H1 (cell line): ENCODE results near the gene DUOX1. TPM values are rescaled to one million over a fixed set of nuclear protein-coding genes. Genes with fewer than 3 reads are reported as not detected.

Experiments
- CTCF ChIA-PET: fragments of 300-600 bp; sonication (Branson Sonifier 250); formaldehyde crosslinking; loops from one replicate; lab custom pipeline; 2021; ENCODE audit not compliant: partially characterized antibody; lab: Charles Lee
- POLR2A ChIA-PET: fragments of 300-600 bp; sonication (Branson Sonifier 250); formaldehyde crosslinking; loops from one replicate; lab custom pipeline; 2021; ENCODE audit warnings: inconsistent platforms; ENCODE audit not compliant: partially characterized antibody; lab: Charles Lee
- DNase-seq, 2 experiments: peaks; one replicate each; pipeline versions ENCODE4 v3.0.0 to v3.0.0-alpha.2; 2010 to 2022; ENCODE audit warnings: low spot score in 2 of 2, low read depth in 1 of 2, mixed read lengths in 1 of 2
- FAIRE-seq: peaks from 2 replicates; lab custom pipeline; 2011; peaks lifted over from hg19 to GRCh38; lab: Jason Lieb, UNC
- H2AFZ ChIP-seq: 2 replicates; pipeline ENCODE4 v1.8.1; 2012; ENCODE audit warnings: low read length, inconsistent platforms
- H2AK5ac ChIP-seq: 2 replicates; pipeline ENCODE4 v1.6.1; 2013; ENCODE audit warnings: low read depth, low read length
- H2BK120ac ChIP-seq: replicated peaks from 2 replicates; pipeline ENCODE3; 2013; ENCODE audit warnings: low read depth, low read length, inconsistent platforms
- H2BK12ac ChIP-seq: 2 replicates; pipeline ENCODE4 v1.6.1; 2013; ENCODE audit warnings: low read depth, low read length
- H2BK15ac ChIP-seq: 2 replicates; pipeline ENCODE4 v1.6.1; 2013; ENCODE audit warnings: low read length
- H2BK20ac ChIP-seq: 2 replicates; pipeline ENCODE4 v1.6.1; 2013; ENCODE audit warnings: low read length
- H2BK5ac ChIP-seq: 2 replicates; pipeline ENCODE4 v1.6.1; 2013; ENCODE audit warnings: low read depth, low read length
- H3K14ac ChIP-seq: 2 replicates; pipeline ENCODE4 v1.6.1; 2013; ENCODE audit warnings: inconsistent platforms; ENCODE audit not compliant: insufficient read length
- H3K18ac ChIP-seq: 2 replicates; pipeline ENCODE4 v1.6.1; 2013; ENCODE audit warnings: low read length; ENCODE audit errors: extremely low read depth
- H3K23ac ChIP-seq: 2 replicates; pipeline ENCODE4 v1.6.1; 2013; ENCODE audit warnings: inconsistent platforms; ENCODE audit not compliant: insufficient read length
- H3K23me2 ChIP-seq: 2 replicates; pipeline ENCODE4 v1.6.1; 2013; ENCODE audit warnings: low read depth, low read length
- H3K27ac ChIP-seq: 2 replicates; pipeline ENCODE4 v1.6.1; 2011; ENCODE audit warnings: low read depth, low read length, inconsistent platforms
- H3K27me3 ChIP-seq, 4 experiments: replicated peaks in 1 of 4; 1 replicate in 1 of 4; 2 replicates in 3 of 4; pipeline versions ENCODE4 v1.6.1 to v1.8.1; 2011 to 2013; ENCODE audit warnings: low read length in 3 of 4, mild to moderate bottlenecking in 3 of 4, inconsistent platforms in 2 of 4, mixed read lengths in 2 of 4, moderate library complexity in 1 of 4; ENCODE audit not compliant: control insufficient read depth in 3 of 4, insufficient read depth in 3 of 4; ENCODE audit errors: extremely low read depth in 1 of 4
- H3K36me3 ChIP-seq, 4 experiments: 2 replicates each; pipeline versions ENCODE4 v1.6.1 to v1.8.1; 2011 to 2013; ENCODE audit warnings: mild to moderate bottlenecking in 4 of 4, low read length in 3 of 4, moderate library complexity in 2 of 4, control low read depth in 1 of 4, inconsistent platforms in 1 of 4; ENCODE audit not compliant: insufficient read depth in 4 of 4, control insufficient read depth in 2 of 4
- H3K4ac ChIP-seq: replicated peaks from 2 replicates; pipeline ENCODE3; 2013; ENCODE audit warnings: low read length, low read depth, mixed read lengths, inconsistent platforms; ENCODE audit not compliant: insufficient read length
- H3K4me1 ChIP-seq, 4 experiments: replicated peaks in 1 of 4; 1 replicate in 1 of 4; 2 replicates in 3 of 4; pipeline versions ENCODE4 v1.6.1 to v1.8.1; 2011 to 2013; ENCODE audit warnings: low read length in 3 of 4, inconsistent platforms in 2 of 4, mixed read lengths in 1 of 4; ENCODE audit not compliant: insufficient read depth in 4 of 4, control insufficient read depth in 3 of 4
- H3K4me2 ChIP-seq, 2 experiments: 2 replicates each; pipeline versions ENCODE4 v1.6.1 to v1.8.1; 2011 to 2013; ENCODE audit warnings: low read depth in 2 of 2, low read length in 2 of 2, control low read depth in 1 of 2, inconsistent platforms in 1 of 2, mild to moderate bottlenecking in 1 of 2; ENCODE audit not compliant: insufficient read depth in 1 of 2
- H3K4me3 ChIP-seq, 4 experiments: fragments of 200-600, 300-600 bp in 1 of 4; sonication (generic), shearing (Covaris generic), sonication (Bioruptor Twin) in 1 of 4; 2 replicates each; pipeline versions ENCODE4 v1.5.1 to v1.8.1; 2011 to 2016; ENCODE audit warnings: low read length in 4 of 4, low read depth in 3 of 4, control low read depth in 2 of 4, inconsistent platforms in 2 of 4, mild to moderate bottlenecking in 2 of 4, mixed read lengths in 1 of 4, moderate library complexity in 1 of 4; ENCODE audit not compliant: insufficient read depth in 2 of 4; ENCODE audit errors: extremely low read depth in 1 of 4
- H3K56ac ChIP-seq: replicated peaks from 2 replicates; pipeline ENCODE3; 2013; ENCODE audit warnings: low read depth, mild to moderate bottlenecking, mixed read lengths, low read length, inconsistent platforms; ENCODE audit not compliant: insufficient read length
- H3K79me1 ChIP-seq: 2 replicates; pipeline ENCODE4 v1.6.1; 2013; ENCODE audit warnings: low read depth, low read length, control low read depth
- H3K79me2 ChIP-seq, 2 experiments: 2 replicates each; pipeline versions ENCODE4 v1.6.1 to v1.8.1; 2012 to 2013; ENCODE audit warnings: low read length in 2 of 2, mild to moderate bottlenecking in 2 of 2, inconsistent platforms in 1 of 2; ENCODE audit not compliant: insufficient read depth in 2 of 2, control insufficient read depth in 1 of 2
- H3K9ac ChIP-seq, 4 experiments: replicated peaks in 1 of 4; 1 replicate in 1 of 4; 2 replicates in 3 of 4; pipeline versions ENCODE4 v1.6.1 to v1.8.1; 2011 to 2013; ENCODE audit warnings: low read depth in 3 of 4, low read length in 3 of 4, control low read depth in 2 of 4, mild to moderate bottlenecking in 2 of 4, moderate library complexity in 2 of 4, inconsistent platforms in 1 of 4; ENCODE audit errors: extremely low read depth in 1 of 4
- H3K9me3 ChIP-seq, 2 experiments: 2 replicates each; pipeline versions ENCODE4 v1.6.1 to v1.8.1; 2012 to 2013; ENCODE audit warnings: mild to moderate bottlenecking in 2 of 2, moderate library complexity in 2 of 2, control low read depth in 1 of 2, inconsistent platforms in 1 of 2, low read depth in 1 of 2, low read length in 1 of 2, mixed read lengths in 1 of 2; ENCODE audit not compliant: insufficient read depth in 2 of 2
- H4K20me1 ChIP-seq, 2 experiments: replicated peaks in 1 of 2; 2 replicates each; pipeline versions ENCODE3 to v1.8.1; 2011 to 2013; ENCODE audit warnings: inconsistent platforms in 2 of 2, low read length in 2 of 2, mild to moderate bottlenecking in 1 of 2; ENCODE audit not compliant: insufficient read depth in 2 of 2, control insufficient read depth in 1 of 2
- H4K5ac ChIP-seq: 2 replicates; pipeline ENCODE4 v1.6.1; 2013; ENCODE audit warnings: low read length, low read depth, mixed read lengths, inconsistent platforms; ENCODE audit not compliant: insufficient read length
- H4K8ac ChIP-seq: 2 replicates; pipeline ENCODE4 v1.8.0; 2013; ENCODE audit warnings: mild to moderate bottlenecking, moderate library complexity, low read length, inconsistent platforms; ENCODE audit not compliant: insufficient read depth; ENCODE audit errors: extremely low read depth
- H4K91ac ChIP-seq: replicated peaks from 2 replicates; pipeline ENCODE3; 2013; ENCODE audit warnings: low read length, mixed read lengths, inconsistent platforms; ENCODE audit not compliant: insufficient read length
- BACH1 ChIP-seq: IDR thresholded peaks from 2 replicates; pipeline ENCODE4 v1.6.1; 2012; ENCODE audit warnings: low read length, improper control_type of control experiment
- CBX5 ChIP-seq: fragments of 300-800, 300-1000 bp; sonication (generic); IDR thresholded peaks from 2 replicates; pipeline ENCODE4 v1.7.1; 2016; ENCODE audit warnings: antibody characterized with exemption, low read length, low read depth
- CBX8 ChIP-seq: fragments of 300-800, 300-1000 bp; sonication (generic); IDR thresholded peaks from 2 replicates; pipeline ENCODE4 v1.7.1; 2016; ENCODE audit warnings: low read depth, low read length, borderline replicate concordance
- CTBP2 ChIP-seq: IDR thresholded peaks from 2 replicates; pipeline ENCODE4 v1.7.0; 2011; ENCODE audit warnings: borderline replicate concordance, mild to moderate bottlenecking, moderate library complexity, mixed read lengths, low read length; ENCODE audit not compliant: insufficient read depth, insufficient read length
- GTF2F1 ChIP-seq: IDR thresholded peaks from 2 replicates; pipeline ENCODE4 v1.6.1; 2012; ENCODE audit warnings: low read depth, low read length, improper control_type of control experiment, borderline replicate concordance
- JUND ChIP-seq: IDR thresholded peaks from 2 replicates; pipeline ENCODE4 v1.6.1; 2011; ENCODE audit warnings: mild to moderate bottlenecking, improper control_type of control experiment, low read length
- NANOG ChIP-seq: IDR thresholded peaks from 2 replicates; pipeline ENCODE4 v1.6.1; 2011; ENCODE audit warnings: low read length, low read depth, mild to moderate bottlenecking, inconsistent platforms; ENCODE audit not compliant: insufficient read depth, poor library complexity, severe bottlenecking
- RBBP5 ChIP-seq: IDR thresholded peaks from 2 replicates; pipeline ENCODE4 v1.7.1; 2012; ENCODE audit warnings: low read depth, mild to moderate bottlenecking, inconsistent platforms, low read length, moderate library complexity, borderline replicate concordance
- RNF2 ChIP-seq: fragments of 200-900, 300-1000 bp; sonication (generic); IDR thresholded peaks from 2 replicates; pipeline ENCODE4 v1.7.1; 2016; ENCODE audit warnings: borderline replicate concordance, low read depth, mild to moderate bottlenecking, antibody characterized with exemption, low read length; ENCODE audit not compliant: poor library complexity, severe bottlenecking; ENCODE audit errors: missing control alignments
- SIRT6 ChIP-seq: IDR thresholded peaks from one replicate; pipeline ENCODE4 v1.7.1; 2012; ENCODE audit warnings: low read length, inconsistent platforms
- SRF ChIP-seq: IDR thresholded peaks from 2 replicates; pipeline ENCODE4 v1.6.1; 2011; ENCODE audit warnings: mild to moderate bottlenecking, low read depth, low read length, moderate library complexity
- TBP ChIP-seq: IDR thresholded peaks from 2 replicates; pipeline ENCODE4 v1.6.1; 2011; ENCODE audit warnings: low read depth, low read length, improper control_type of control experiment
- WGBS, 2 experiments: shearing (Covaris generic) in 1 of 2; methylation state at CpG; one replicate each; pipeline versions ENCODE4 v1.1.6 to v1.1.7; 2013 to 2015; ENCODE audit warnings: low lambda C conversion rate in 2 of 2, mixed read lengths in 2 of 2, inconsistent platforms in 1 of 2, low coverage in 1 of 2, missing lambda C conversion rate in 1 of 2; ENCODE audit not compliant: insufficient replicate concordance in 2 of 2, insufficient coverage in 1 of 2, insufficient read length in 1 of 2; ENCODE audit errors: extremely low coverage in 1 of 2, missing lambda C conversion rate in 1 of 2; 5-methylcytosine and 5-hydroxymethylcytosine counted together
- polyA plus RNA-seq, 7 experiments: library from polyadenylated mRNA; depleted of rRNA in 3 of 7; stranded (reverse) in 5 of 7; unstranded in 2 of 7; fragments of >200 nt in 5 of 7; fragments of 200-250 nt in 2 of 7; gene quantifications; 1 replicate in 5 of 7; 2 replicates in 1 of 7; 4 replicates in 1 of 7; pipeline versions ENCODE4 v1.2.1 to v1.2.3, GENCODE V29; 2011 to 2013; ENCODE audit warnings: missing spikeins in 2 of 7, mixed read lengths in 2 of 7
- total RNA-seq: library from RNA; stranded (reverse); fragmentation: NEBNext Ultra II Directional; extraction: Animal tissue kit (Norgen Biotek cat#: 25700); gene quantifications from 2 replicates; pipeline ENCODE4 v1.2.1, GENCODE V29; 2021
- TF ChIP-seq, protein P1 (sequence below): IDR thresholded peaks from 2 replicates; pipeline ENCODE4 v1.6.1; 2012; ENCODE audit warnings: inconsistent platforms

Gene DUOX1
- total and polyA plus RNA-seq, 2 of the 8 experiments (the other 6 are each of a cell fraction or from before 2014, with no cell fraction given) = 0.84 to 1.4 TPM

DNA sequence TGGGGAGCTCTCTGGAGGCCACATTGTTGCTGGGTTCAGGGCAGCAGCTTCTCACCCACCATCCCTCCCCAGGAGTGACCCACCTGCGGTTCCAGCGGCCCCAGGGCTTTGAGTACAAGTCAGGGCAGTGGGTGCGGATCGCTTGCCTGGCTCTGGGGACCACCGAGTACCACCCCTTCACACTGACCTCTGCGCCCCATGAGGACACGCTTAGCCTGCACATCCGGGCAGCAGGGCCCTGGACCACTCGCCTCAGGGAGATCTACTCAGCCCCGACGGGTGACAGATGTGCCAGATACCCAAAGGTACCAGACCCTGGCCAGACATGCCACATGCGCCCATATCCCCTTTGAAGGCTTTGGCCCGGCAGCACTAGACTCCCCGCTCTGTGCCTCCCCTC is 31.9 kb downstream of the DUOX1 start:
- Histone ChIP-seq H2AFZ (no peak overlapping the region), H3K27ac (no peak overlapping the region), H4K91ac (no peak overlapping the region), H3K4ac (no peak overlapping the region), H3K9me3 (no peaks in the 10 kb centered on the region), H4K5ac (no peak overlapping the region), H3K23ac (no peak overlapping the region), H3K79me2 (no peaks in the 10 kb centered on the region), H4K20me1 (peaks cover 0 to 2% of the 10 kb centered on the region in 2 experiments), H3K4me2 (no peak overlapping the region), H2BK5ac (no peak overlapping the region), H3K4me1 (peaks cover 0 to 4% (median 0%) of the 10 kb centered on the region in 4 experiments; a peak in 4 of 7 replicates), H4K8ac (no peak overlapping the region), H2BK12ac (no peak overlapping the region), H3K23me2 (no peaks in the 10 kb centered on the region; the same call in 1 of the 2 replicates), H3K14ac (no peak overlapping the region), H3K18ac (no peak overlapping the region), H3K4me3 (no peak overlapping the region), H2BK120ac (no peak overlapping the region), H2BK20ac (no peak overlapping the region), H3K9ac (no peak overlapping the region), H3K36me3 (no peaks in the 10 kb centered on the region), H3K79me1 (no peaks in the 10 kb centered on the region), H3K56ac (no peak overlapping the region), H2BK15ac (no peak overlapping the region), H3K27me3 (no peaks in the 10 kb centered on the region; a peak in 2 of 7 replicates), H2AK5ac (no peak overlapping the region)
- no peak for FAIRE-seq
- WGBS, 2 experiments = 87% methylated on average over 13 of the region's 14 CpGs; no CpG with 5 or more reads in 1 of the 2 experiments
- DNase-seq = no peak
- ChIA-PET POLR2A (interaction anchor here (1.1 to 2.9 kb wide), 4 partner anchors 11 to 241 kb away, joined by 3 to 8 read pairs (median 3); a partner anchor contains a TSS), CTCF (interaction anchor here (0.6 to 41.8 kb wide), 12 partner anchors 11 to 487 kb away, joined by 3 to 1117 read pairs (median 8); partner anchors contain the start of gene SHF)
- TF ChIP-seq JUND (no peak), GTF2F1 (no peak), NANOG (no peak), CTBP2 (no peak), BACH1 (no peak), CBX8 (no peak), SIRT6 (no peak), RBBP5 (no peak), CBX5 (no peak), RNF2 (no peak), SRF (no peak), TBP (no peak)
- TF ChIP-seq, protein P1, sequence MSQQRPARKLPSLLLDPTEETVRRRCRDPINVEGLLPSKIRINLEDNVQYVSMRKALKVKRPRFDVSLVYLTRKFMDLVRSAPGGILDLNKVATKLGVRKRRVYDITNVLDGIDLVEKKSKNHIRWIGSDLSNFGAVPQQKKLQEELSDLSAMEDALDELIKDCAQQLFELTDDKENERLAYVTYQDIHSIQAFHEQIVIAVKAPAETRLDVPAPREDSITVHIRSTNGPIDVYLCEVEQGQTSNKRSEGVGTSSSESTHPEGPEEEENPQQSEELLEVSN = no peak
